ENCODE data around the gene IGF2BP3. TPM values are rescaled to one million over a fixed set of nuclear protein-coding genes. Genes with fewer than 3 reads are reported as not detected.
A peak's percentile ranks its signal among the peaks of the same experiment; 100 is the strongest.
"Not testable (repeated sequence)": the region's sequence is repeated elsewhere in the genome, so short reads cannot be mapped to it uniquely, and the experiment has no call there.

IGF2BP3 gene
- total RNA-seq = 2.0 TPM
- long read RNA-seq = 0 reads

DNA sequence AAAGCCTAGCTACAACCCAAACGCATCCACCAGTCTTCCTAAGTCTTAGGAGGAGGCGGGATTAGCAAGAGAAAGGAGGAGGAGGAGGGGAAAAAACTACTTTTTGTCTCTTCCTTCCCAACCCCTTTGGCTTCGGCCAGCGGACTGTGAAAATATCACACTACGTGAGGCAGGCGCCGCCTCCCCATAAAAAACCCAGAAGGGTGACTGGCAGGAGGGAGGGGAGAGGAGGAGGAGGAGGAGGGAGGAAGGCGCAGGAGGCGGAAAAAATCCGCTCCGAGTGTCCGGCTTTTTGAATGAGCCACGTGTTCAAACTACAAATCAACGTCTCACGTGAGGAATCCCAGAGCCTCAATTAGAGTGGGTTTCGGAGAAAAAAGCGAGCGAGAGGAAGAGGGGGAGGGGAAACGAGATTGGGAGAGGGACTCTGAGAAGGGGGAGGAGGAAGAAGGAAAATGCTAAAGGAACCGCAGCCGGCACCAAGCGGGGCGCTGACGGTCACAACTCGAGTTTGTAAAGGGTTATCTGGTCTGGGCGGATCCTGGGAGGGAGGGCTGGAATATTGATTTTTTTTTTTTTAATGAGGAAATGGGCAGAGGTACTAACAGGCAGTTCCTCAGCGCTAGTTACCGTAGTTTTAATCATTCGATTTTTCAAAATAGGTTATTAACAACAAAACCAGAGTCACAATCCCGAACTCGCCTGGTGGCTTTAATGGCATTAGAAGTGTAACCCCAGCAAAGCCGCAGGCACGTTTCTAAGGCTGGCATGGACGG lies at the start of gene IGF2BP3:
Gene IGF2BP3 (minus strand): TSS at position 162 of the 776 bp plus-strand sequence. CDS start 381 bp downstream, outside the sequence.
- intact Hi-C loops (cut with DNase I) = no loop called here
- DNase-seq (no peak), ATAC-seq (no peak)
- peak within 1 kb of the TSS; percentile 43 for H3K4me3 ChIP-seq
- H3K9me3 ChIP-seq = no peaks in the 10 kb centered on the region
- H3K27ac ChIP-seq = no peak within 1 kb of the TSS
- no peaks in the 10 kb centered on the region for H3K36me3 ChIP-seq
- peaks cover 56% of the 10 kb centered on the region for H3K4me1 ChIP-seq
- TF ChIP-seq, protein P1, sequence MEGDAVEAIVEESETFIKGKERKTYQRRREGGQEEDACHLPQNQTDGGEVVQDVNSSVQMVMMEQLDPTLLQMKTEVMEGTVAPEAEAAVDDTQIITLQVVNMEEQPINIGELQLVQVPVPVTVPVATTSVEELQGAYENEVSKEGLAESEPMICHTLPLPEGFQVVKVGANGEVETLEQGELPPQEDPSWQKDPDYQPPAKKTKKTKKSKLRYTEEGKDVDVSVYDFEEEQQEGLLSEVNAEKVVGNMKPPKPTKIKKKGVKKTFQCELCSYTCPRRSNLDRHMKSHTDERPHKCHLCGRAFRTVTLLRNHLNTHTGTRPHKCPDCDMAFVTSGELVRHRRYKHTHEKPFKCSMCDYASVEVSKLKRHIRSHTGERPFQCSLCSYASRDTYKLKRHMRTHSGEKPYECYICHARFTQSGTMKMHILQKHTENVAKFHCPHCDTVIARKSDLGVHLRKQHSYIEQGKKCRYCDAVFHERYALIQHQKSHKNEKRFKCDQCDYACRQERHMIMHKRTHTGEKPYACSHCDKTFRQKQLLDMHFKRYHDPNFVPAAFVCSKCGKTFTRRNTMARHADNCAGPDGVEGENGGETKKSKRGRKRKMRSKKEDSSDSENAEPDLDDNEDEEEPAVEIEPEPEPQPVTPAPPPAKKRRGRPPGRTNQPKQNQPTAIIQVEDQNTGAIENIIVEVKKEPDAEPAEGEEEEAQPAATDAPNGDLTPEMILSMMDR (IDR thresholded peaks at IDR 0.05) = no peak
- H3K27me3 ChIP-seq (ENCODE audit: low read depth) = peaks cover 99% of the 10 kb centered on the region

DNA sequence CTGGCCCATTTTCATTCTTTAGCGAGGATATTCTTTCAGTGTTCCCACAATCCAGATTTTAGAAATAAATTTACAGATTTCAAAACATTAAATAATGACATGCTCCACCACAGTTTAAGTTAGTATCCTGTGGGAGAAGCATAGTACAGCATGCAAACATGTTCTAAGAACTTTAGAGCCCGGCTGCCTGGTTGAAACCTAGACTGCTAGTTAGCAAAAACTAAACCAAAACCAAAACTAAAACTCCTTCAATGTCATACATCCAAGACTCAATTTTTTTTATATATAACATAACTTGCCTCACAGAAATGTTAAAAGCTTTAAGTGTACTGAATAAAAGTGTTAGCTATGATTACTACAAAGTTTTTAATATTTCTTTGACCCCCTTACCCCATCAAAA lies 44.5 kb upstream of the IGF2BP3 start:
- ATAC-seq (no peak), DNase-seq (no peak)
- intact Hi-C loops (cut with DNase I) = no loop called here

DNA sequence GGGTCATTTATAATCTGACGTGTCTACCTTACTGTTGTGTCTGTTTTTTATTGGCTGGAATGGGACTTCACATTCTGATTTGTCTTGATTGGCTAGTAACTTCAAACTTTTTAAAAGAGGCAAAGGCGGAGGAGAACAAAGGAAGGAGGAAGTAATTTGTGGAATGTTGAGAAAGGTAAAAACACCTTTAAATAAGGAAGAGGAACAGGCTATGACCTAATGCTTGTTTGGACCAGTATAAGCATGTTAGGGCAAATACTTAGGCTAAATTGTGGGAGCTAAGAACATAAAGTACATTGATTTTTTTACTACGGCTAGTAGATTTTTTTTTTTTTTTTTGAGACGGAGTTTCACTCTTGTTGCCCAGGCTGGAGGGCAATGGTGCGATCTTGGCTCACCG lies 43.5 kb upstream of the IGF2BP3 start:
- peaks cover 98% of the 10 kb centered on the region for H3K36me3 ChIP-seq
- not testable (repeated sequence) for H3K27ac ChIP-seq, H3K9me3 ChIP-seq

More for the DNA sequence above, 44.5 kb upstream of the IGF2BP3 start:
- TF ChIP-seq, protein P1 (IDR thresholded peaks at IDR 0.05) = no peak
- H3K27ac ChIP-seq = no peak overlapping the region
- no peaks in the 10 kb centered on the region for H3K27me3 ChIP-seq (ENCODE audit: low read depth)
- peaks cover 98% of the 10 kb centered on the region for H3K36me3 ChIP-seq
- no peak overlapping the region for H3K4me3 ChIP-seq
- H3K4me1 ChIP-seq = no peaks in the 10 kb centered on the region
- H3K9me3 ChIP-seq = no peaks in the 10 kb centered on the region

DNA sequence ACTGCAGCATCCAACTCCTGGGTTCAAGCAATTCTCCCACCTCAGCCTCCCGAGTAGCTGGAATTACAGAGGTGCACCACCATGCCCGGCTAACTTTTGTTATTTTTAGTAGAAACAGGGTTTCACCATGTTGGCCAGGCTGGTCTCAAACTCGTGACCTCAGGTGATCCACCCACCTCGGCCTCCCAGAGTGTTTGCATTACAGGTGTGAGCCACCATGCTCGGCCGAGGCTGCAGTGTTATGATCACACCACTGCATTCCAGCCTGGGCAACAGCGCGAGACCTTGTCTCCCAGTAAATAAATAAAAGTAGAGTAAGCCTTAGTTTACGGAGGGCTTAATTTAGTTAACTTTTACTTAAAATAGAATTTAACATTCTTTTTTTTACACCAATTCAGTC lies 23.7 kb upstream of the IGF2BP3 start:
- no peaks in the 10 kb centered on the region for H3K27me3 ChIP-seq (ENCODE audit: low read depth)
- ATAC-seq (no peak), DNase-seq (no peak)
- TF ChIP-seq, protein P1 (IDR thresholded peaks at IDR 0.05) = no peak
- H3K4me1 ChIP-seq = no peaks in the 10 kb centered on the region
- no peaks in the 10 kb centered on the region for H3K9me3 ChIP-seq
- H3K4me3 ChIP-seq = no peak overlapping the region
- intact Hi-C loops (cut with DNase I) = no loop called here
- H3K36me3 ChIP-seq = peaks cover 1% of the 10 kb centered on the region
- no peak overlapping the region for H3K27ac ChIP-seq

More for the DNA sequence above, 43.5 kb upstream of the IGF2BP3 start:
- H3K27me3 ChIP-seq (ENCODE audit: low read depth); H3K4me3 ChIP-seq; H3K4me1 ChIP-seq; DNase-seq; ATAC-seq; intact Hi-C loops (cut with DNase I): not testable (repeated sequence)

DNA sequence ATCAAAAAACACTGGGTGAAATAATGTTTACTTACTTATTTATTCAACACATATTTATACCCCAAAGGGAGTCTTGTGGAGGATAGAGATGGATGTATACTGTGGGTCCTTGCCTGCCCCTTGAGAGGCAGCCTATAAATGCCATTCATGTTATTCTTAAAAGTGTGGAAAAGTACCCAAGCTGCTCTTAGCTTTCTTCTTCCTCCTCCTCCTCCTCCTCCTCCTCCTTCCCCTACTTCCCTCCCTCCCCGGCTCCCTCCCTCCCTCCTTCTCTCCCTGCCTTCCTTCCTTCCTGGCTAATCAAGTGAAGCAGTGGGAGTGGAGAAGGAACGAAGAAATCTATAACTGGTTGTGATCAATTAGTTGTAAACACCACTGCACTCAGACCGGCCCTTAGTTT lies 21.2 kb upstream of the IGF2BP3 start:
- Histone ChIP-seq H3K4me3 (no peak overlapping the region), H3K36me3 (no peaks in the 10 kb centered on the region), H3K4me1 (no peaks in the 10 kb centered on the region), H3K27me3 (ENCODE audit: low read depth) (no peaks in the 10 kb centered on the region), H3K27ac (no peak overlapping the region), H3K9me3 (no peaks in the 10 kb centered on the region)
- no peak for DNase-seq
- intact Hi-C loops (cut with DNase I) = no loop called here
- TF ChIP-seq, protein P1 (IDR thresholded peaks at IDR 0.05) = no peak
- no peak for ATAC-seq

Measured in lower lobe of right lung (tissue), 2 donors.